SKM-1 treated with dmso at 0.1 percent for 144 hours (cell line): Measurements from ENCODE around the gene POU2AF2.
A peak's percentile ranks its signal among the peaks of the same experiment; 100 is the strongest.
"Not testable (repeated sequence)": the region's sequence is repeated elsewhere in the genome, so short reads cannot be mapped to it uniquely, and the experiment has no call there.

Experiments used
- DNase-seq: peaks from one replicate; lab custom pipeline; 2025; ENCODE audit not compliant: unreplicated experiment; lab: John Stamatoyannopoulos, UW

Gene POU2AF2, protein sequence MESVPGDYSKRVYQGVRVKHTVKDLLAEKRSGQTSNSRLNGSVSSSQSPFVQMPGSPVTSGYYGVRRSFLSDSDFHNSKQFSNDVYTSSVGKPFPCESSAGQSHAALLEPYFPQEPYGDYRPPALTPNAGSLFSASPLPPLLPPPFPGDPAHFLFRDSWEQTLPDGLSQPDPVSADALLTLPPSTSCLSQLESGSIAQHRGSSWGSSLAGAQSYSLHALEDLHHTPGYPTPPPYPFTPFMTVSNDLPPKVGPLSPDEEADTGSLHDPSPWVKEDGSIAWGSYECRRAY

DNA sequence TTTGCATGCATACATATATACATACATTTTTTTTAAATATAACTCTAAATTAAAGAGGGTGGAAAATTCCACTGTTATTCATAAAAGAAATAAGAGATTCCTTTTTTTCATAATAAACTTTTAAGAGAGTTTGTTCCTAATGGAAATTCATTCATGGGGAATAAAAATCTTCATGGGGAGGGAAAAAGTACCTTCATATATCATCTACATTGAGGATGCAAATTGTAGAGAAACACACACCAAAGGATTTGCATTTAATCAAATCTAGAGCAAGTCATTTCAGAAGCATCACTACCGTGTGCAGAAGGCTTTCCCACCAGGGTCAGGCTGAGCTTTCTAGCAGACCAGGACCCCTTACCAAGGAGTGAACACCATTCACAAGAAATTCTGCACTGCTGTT is at the start of gene POU2AF2:
Gene POU2AF2 (plus strand): TSS at position 301 of the 400 bp plus-strand sequence. CDS start 129 bp downstream, outside the sequence.
- no peak for DNase-seq

DNA sequence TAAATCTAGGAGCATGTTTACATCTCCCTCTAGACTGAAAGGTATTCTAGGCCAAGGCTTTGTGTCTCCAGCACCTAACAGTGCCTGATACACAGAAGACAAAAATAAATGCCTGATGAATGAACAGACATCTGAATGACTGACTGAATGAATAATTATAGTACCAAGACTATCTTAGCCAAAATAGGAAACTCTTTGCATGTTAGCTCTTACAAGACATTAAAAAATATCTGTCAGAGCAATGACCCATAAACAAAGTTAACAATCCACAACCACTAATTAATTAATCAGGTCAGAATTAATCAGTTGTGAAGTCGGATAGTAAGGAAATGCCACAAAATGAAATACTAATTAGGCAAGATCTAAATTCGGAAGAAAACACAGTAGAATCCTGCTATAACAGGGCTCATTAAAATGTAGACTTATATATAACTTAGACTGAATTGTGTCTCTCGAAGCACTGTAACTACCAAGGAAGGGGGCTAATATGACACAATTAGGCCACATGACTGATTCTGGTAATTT is 45.5 kb upstream of the POU2AF2 start:
- no peak for DNase-seq

DNA sequence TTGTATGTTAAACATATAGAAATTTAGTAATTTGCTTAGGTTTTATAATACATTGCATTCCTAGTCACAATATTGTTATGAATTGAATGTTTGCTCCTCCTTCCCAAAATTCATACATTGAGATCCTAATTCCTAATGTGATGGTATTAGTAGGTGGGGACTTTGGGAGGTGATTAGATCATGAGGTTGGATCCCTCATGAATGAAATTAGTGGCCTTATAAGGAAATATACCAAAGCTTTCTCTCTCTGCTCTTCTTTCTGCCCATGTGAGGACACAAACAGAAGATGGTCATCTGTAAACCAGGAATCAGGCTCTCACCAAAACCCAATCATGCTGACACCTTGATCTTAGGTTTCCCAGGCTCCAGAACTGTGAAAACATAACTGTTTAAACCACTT is 41.3 kb upstream of the POU2AF2 start:
- no peak for DNase-seq

DNA sequence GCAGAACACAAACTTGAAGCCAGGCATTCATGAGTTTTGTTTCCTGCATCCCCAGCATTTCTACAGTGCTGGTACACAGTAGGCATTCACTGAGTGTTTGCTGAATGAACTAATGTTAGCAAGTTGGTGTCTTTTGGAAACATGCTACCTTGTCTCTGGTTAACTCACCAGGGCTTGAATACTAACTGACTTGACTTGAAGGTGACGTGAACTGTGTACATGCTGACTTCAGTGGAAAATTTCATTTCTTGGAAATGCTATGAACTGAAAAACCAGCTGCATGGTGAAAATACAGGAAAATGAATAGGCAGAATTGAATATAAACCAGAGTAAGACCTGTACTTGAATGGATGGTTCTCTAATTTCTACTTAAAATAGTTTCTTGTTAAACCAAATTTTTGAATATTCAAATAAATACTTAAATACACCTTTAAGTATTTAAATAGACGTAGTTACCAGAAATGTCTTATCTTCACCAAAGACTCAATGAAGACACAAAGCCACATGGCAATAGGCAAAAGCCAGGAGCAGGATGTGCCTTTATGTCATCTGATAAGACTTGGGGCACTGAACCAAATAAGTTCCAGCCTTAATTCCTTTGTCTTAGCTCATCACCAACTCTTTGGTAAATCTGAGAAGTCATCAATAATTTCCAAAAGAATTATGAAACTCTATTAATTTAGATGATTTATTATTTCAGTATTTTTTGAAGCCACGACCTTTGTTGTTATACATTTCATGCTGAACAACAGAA is 39.7 kb upstream of the POU2AF2 start:
- DNase-seq: no peak

DNA sequence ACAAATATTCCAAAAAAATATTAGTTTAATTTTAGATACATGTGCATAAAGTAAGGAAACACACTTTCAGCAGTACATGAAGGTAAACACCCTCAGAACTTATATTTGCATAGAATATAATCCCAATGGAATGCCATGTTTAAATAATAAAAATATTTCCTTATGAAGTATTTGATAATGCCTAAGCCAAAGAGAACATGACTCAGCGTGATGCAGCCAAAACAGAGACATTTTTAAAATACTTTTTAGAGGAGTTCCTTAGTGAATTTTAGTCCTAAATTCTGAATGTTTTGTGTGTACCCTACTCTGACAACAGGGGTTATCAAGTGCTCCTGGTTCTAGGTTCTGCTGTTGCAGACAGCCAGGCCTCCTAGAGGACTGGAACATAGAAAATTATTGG is 39.1 kb upstream of the POU2AF2 start:
- no peak for DNase-seq

DNA sequence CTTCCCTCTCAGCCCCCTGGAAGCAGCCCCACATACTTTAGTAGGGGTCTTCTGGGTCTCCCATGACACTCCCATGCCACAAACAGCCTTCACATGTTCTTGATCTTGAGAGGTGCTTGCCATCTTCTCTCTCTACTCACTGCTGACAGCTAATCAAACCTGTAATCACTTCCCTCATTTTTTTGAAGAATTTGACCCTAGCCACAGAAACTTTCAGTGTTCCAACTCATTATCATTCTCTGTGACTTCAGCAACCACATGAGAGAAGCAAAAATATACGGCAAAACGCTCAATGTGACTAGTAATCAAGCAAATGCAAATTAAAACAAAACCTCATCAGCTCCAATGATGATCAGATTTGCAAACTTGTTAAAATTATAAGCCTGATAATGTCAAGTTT is 38.3 kb upstream of the POU2AF2 start:
- no peak for DNase-seq

DNA sequence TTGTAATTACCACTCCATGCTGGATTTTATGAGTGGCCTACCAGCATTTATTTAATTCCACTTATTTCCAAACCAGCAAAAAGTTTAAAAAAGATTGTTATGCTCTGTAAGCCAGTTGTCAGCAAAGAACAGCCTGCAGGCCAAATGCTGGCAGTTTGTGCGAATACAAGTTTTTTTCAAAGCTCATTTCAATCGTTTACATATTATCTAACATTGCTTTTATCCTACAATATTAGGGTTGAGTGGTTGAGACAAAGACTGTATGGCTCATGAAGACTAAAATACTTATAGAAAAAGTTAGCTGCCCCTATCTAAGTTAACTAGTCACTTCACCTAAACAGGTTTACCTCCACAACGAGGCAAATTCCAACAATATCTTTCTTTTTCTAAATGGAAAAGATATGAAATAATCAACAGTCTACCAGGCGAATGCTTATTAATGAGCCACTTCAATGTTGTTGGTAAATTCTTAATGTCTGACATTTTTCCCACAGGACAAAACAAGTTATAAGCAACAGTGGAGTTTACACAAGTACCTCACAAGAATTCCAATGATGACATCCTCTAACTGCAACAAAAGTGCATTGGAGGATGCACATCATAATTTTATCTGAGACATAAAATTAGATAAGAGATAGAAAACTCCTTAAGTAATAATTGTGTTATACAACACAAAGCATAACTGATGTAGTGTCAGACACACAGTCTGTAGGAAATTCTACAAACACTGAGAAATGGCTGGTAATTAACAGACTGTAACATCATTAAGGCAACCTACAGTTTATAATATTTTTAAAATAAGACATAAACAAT is 35.8 kb upstream of the POU2AF2 start:
- no peak for DNase-seq

DNA sequence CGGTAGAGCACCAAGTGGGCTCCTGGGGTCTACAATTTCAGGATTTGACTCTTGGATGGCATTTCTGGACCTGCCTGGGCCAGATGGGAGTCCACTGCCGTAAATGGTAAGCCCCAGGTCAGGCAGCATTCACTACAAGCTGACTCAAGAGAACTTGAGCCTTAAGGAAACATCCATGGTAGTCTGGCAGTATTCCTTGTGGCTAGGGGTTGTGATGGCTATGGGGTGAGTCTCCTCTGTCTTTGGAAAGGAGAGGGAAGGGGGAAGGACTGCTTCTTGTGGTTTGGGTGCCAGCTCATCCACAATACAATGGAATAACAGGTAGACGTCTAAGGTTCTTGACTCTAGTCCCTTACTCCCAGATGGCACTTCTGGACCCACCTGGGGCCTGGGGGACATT is 32.3 kb upstream of the POU2AF2 start:
- no peak for DNase-seq

DNA sequence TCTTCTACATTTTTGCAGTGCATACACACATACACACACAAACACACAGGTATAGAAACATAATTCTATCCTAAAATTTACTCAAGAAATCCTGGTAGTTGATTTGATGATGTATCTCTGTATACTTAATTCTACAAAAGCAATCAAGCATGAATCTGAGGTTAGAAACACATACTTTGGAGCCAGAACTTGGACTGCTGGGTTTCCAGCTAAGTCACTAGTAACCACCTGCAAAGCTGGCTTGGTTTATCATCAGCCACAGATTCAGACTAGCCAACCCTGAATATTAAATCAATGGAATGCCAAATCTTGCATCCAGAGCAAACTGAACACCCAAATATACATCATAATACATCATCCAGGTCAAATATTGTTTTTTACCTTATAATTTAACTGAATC is 24.8 kb upstream of the POU2AF2 start:
- no peak for DNase-seq

DNA sequence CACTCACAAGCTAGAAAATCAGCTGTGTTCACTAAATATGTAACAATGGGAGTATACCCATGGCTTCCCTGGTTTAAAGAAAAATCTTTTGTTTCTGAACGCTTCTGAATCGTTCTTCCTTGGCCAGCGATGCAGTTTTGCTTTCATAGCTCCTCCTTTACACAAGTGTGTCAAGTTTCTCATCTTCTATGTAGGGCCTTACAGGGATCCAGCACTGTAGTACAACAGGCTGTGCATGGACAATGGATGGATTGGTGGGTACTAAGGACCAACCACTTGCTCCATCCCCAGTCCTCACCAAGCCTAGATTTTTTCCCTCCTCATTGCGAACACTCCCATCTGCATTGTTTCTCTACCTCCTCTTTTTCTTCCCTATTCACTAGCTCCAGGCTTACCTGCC is 24.3 kb upstream of the POU2AF2 start:
- DNase-seq: no peak

DNA sequence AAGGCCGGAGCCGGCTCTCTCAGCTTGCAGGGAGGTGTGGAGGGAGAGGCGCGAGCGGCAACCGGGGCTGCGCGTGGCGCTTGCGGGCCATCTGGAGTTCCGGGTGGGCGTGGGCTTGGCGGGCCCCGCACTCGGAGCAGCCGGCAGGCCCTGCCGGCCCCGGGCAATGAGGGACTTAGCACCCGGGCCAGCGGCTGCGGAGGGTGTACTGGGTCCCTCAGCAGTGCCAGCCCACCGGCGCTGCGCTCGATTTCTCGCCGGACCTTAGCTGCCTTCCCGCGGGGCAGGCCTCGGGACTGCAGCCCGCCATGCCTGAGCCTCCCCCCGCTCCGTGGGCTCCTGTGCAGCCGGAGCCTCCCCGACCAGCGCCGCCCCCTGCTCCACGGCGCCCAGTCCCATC is 23.6 kb upstream of the POU2AF2 start:
- not testable (repeated sequence) for DNase-seq

DNA sequence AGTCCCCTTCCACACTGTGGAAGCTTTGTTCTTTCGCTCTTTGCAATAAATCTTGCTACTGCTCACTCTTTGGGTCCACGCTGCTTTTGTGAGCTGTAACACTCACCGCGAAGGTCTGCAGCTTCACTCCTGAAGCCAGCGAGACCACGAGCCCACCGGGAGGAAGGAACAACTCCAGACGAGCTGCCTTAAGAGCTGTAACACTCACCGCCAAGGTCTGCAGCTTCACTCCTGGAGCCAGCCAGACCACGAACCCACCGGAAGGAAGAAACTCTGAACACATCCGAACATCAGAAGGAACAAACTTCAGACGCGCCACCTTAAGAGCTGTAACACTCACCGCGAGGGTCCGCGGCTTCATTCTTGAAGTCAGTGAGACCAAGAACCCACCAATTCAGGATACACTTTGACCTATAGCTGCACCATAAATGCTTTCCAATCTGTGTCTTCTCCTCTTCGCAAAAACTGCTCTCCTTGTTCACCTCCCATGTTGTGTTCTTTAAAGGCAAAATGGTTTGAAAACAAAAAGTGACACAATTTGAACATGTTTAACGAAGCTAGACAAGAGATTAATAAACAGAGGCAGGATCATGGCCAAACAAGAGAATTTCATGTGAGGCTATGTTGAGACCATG is 22.6 kb upstream of the POU2AF2 start:
- not testable (repeated sequence) for DNase-seq

DNA sequence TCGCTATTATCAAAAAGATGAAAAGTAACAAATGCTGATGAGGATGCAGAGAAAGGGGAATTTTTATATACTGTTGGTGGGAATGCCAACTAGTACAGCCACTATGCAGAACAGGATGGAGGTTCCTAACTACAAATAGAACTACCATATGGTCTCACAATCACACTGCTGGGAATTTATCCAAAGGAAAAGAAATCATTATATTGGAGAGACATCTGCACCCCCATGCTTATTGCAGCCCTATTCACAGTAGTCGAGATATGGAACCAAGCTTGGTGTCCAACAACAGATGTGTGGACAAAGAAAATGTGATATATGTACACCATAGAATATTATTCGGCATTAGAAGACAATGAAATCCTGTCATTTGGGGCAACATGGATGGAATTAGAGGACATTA is 19.6 kb upstream of the POU2AF2 start:
- DNase-seq: no peak

DNA sequence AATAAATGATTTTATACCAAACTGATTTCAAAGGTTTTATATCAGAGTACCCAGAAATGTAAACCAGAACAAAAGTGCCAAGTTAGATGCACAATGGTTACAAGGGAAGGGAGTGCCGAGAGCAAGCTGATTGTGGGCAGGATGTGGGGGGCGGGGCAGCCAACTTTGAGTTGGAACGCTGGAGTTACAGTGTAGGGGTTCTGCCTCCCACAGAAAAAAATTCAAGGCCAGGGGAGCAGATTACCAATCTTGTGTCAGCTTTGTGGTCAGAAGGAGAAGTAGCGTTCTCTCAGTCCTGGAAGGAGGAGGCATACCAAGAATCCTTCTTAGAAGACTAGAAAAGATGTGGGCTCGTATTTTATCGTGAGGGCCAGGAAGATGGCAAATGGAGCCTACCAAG is 15.9 kb upstream of the POU2AF2 start:
- DNase-seq: peak; percentile 23

DNA sequence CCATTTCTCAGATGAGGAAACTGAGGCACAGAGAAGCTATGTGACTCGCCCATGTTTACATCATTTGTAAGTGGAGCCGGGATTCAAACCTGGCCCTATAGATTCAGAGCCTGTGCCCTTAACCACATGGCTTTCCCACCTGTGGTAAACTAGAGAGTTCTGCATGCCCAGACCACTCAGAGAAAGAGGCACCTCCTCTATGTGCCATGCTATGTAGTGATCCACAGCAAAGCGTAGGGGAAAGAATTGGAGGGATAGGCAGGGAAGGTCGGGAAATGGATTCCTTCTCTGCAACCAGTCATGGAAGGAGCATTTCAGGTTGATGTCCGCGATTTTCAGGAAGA is 15.4 kb upstream of the POU2AF2 start:
- DNase-seq: no peak

DNA sequence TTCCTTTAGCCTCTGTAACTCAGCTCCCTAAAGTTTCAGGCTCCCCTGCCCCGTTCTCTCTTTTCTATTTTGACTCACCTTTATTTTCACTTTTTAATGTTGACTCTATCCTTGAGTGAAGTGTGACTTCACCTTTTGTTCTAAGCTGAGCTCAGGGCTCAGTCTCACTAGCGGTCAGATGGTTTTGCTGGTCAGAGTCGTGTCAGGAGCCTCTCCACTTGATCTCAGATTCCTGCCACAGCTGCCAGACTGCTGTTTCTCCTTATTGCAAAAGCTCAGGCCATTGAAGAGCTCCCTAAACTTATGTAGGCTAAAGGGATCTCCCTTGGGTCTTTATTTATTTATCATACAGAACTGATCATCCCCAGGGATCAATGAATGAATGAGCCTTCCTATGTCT is 13.7 kb upstream of the POU2AF2 start:
- no peak for DNase-seq

DNA sequence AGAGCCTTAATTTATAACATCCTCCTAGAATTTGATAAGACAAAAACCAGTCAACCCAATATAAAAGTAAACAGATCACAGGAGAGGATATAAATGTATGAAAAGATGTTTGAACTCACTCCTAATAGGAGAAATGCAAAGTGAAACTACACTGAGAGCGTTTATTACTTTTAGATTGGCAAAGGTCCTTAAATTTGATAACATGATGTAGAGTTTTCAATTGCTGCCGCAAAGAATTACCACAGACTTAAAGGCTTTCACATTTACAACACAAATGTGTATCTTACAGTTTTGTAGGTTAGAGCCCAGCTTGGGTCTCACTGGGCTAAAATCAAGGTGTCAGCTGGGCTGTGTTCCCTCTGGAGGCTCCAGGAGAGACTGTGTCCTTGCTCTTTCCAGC is 9.1 kb upstream of the POU2AF2 start:
- DNase-seq: no peak

DNA sequence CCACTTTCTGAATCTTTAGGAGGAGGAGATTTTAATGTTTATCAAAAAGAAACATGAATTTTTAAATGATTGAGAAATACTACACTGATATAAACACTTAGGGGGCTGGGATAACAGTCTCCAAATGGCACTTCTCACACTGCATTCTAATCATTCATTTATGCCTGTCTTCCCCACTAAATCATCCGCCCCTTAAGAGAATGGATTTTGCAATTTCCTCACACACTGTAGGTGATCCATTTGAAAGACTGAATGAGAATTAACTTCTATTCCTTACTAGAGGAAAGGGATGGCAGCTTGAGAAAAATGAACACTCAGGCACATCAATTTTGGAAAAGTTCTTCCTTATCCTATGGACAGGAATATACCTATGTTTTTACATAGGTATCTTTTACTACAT is 7.6 kb upstream of the POU2AF2 start:
- no peak for DNase-seq

DNA sequence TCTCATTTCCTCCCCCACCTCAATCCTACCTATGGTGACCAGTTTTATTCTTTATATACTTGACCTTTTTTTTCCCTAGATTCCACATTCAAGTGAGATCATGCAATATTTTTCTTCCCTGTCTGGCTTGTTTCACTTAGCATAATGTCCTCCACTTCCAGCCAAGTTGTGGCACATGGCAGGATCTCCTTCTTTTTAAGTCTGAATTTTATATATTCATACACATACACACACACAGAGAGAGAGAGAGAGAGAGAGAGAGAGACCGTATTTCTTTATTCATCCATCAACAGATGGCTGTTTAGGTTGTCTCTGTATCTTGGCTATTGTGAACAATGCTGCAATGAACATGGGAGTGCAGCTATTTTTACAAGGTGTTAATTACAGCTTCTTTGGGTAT is 1.4 kb downstream of the POU2AF2 start:
- DNase-seq: no peak

DNA sequence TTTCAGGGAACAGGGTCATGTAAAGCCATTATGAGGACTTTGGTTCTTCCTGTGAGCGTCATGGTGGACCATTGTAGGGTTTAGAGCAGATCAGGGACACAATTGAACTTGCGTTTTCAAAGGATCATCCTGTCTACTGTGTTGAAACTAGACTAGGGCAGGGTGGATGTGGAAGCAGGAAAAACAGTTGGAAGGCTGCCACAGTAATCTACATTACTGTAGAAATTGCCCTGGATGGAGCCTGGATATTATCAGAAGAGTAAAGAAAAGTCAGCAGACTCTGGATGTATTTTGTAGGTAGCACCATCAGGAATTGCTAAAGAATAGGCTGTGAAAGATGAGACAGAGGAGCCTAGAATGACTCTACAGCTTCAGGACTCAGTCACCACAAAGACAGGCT is 5.4 kb downstream of the POU2AF2 start:
- DNase-seq: no peak

DNA sequence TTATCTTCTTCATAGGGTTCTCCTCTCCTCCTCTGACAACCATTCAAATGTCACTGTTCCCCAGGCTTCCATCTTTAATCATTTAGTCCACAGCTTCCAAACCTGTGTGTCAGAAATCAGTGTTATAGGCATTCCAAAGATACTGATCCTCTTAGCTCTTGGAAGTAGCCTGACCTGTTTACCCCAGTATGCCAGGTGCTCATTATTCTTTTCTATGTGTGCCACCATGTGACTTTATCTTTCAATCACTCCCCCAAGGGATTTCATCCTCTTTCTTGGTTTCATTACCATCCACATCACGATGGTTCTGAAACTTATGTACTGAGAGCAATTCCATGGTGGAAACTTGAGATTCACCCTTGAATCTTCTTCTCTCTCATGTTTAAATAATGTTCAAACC is 7.6 kb downstream of the POU2AF2 start:
- no peak for DNase-seq
